NCI-H1417 (cell line): ENCODE results near the gene TUBB4A.
"Not testable (repeated sequence)": the region's sequence is repeated elsewhere in the genome, so short reads cannot be mapped to it uniquely, and the experiment has no call there.

Experiments used
- DNase-seq, 3 experiments: peaks; one replicate each; lab custom pipeline; 2025; lab: John Stamatoyannopoulos, UW

TUBB4A gene

GRCh38 chr19:6501740-6502648, at the start of gene TUBB4A:
Gene TUBB4A, minus strand, starts transcription at chr19:6502309. Its CDS starts 97 bp downstream, at chr19:6502212.
- DNase-seq: peak in 2 of 3 experiments; percentile 22 to 36

- DNase-seq: no peak
Observed at GRCh38 chr19:6551091-6551490, 49.0 kb upstream of the TUBB4A start.

- DNase-seq: not testable (repeated sequence)
Observed at GRCh38 chr19:6550679-6551078, 48.6 kb upstream of the TUBB4A start.

GRCh38 chr19:6543866-6544347, 41.8 kb upstream of the TUBB4A start:
- no peak for DNase-seq

GRCh38 chr19:6540918-6541689, 39.0 kb upstream of the TUBB4A start:
- no peak for DNase-seq

- DNase-seq: no peak
Observed at GRCh38 chr19:6539514-6539913, 37.4 kb upstream of the TUBB4A start.

GRCh38 chr19:6535558-6536137, 33.5 kb upstream of the TUBB4A start:
- no peak for DNase-seq

- no peak for DNase-seq
Observed at GRCh38 chr19:6534451-6535093, 32.5 kb upstream of the TUBB4A start.

- no peak for DNase-seq
Observed at GRCh38 chr19:6533746-6534418, 31.8 kb upstream of the TUBB4A start.

GRCh38 chr19:6533000-6533328, 30.9 kb upstream of the TUBB4A start:
- no peak for DNase-seq

GRCh38 chr19:6532244-6532999, 30.3 kb upstream of the TUBB4A start:
- DNase-seq: peak in 1 of 3 experiments; percentile 20

GRCh38 chr19:6531956-6532243, 29.8 kb upstream of the TUBB4A start:
- DNase-seq: no peak

GRCh38 chr19:6531163-6531955, 29.2 kb upstream of the TUBB4A start:
- DNase-seq: no peak

- peak; percentile 20 to 84 (median 73) for DNase-seq
Observed at GRCh38 chr19:6530386-6531162, 28.5 kb upstream of the TUBB4A start, which contains the start of gene TNFSF9. Gene TNFSF9, plus strand, starts transcription at chr19:6531026. Its CDS starts 11 bp downstream, at chr19:6531037.

- no peak for DNase-seq
Observed at GRCh38 chr19:6529937-6530385, 27.9 kb upstream of the TUBB4A start.

- no peak for DNase-seq
Observed at GRCh38 chr19:6529351-6529750, 27.2 kb upstream of the TUBB4A start.

- DNase-seq: peak in 1 of 3 experiments; percentile 15
Observed at GRCh38 chr19:6528544-6529121, 26.5 kb upstream of the TUBB4A start.

GRCh38 chr19:6527893-6528543, 25.9 kb upstream of the TUBB4A start:
- no peak for DNase-seq
